IMR-90 (cell line): Measurements from ENCODE around the gene PPM1L. TPM values are rescaled to one million over a fixed set of nuclear protein-coding genes. Genes with fewer than 3 reads are reported as not detected.

ENCODE experiments used
- ATAC-seq: fragments of 200-7000 bp; cut with Tn5 transposase; 2 replicates; pipeline ENCODE4 v1.9.1; 2020; ENCODE audit warnings: low read depth, mild to moderate bottlenecking, moderate library complexity
- BruUV-seq: library from RNA; stranded (reverse); fragments of 400-500 nt; replicated peaks from 2 replicates; lab custom pipeline; 2021; lab: Mats Ljungman, UMichigan
- CTCF ChIA-PET: fragments of 300-600 bp; formaldehyde crosslinking; extraction: SDS; loops from one replicate; lab custom pipeline; 2021; ENCODE audit warnings: antibody characterized with exemption; lab: Yijun Ruan, JAX
- POLR2A ChIA-PET: fragments of 300-600 bp; sonication (Branson Sonifier 250); formaldehyde crosslinking; loops from one replicate; lab custom pipeline; 2022; ENCODE audit warnings: antibody characterized with exemption; ENCODE audit not compliant: unreplicated experiment; lab: Charles Lee
- DNase-seq: peaks from one replicate; pipeline ENCODE4 v3.0.0; 2013
- H2AFZ ChIP-seq: replicated peaks from 2 replicates; pipeline ENCODE3; 2013; ENCODE audit warnings: low read length, mild to moderate bottlenecking; ENCODE audit not compliant: poor library complexity
- H2AK5ac ChIP-seq: 2 replicates; pipeline ENCODE4 v1.6.1; 2013; ENCODE audit warnings: low read depth, low read length, inconsistent platforms
- H2AK9ac ChIP-seq: replicated peaks from 2 replicates; pipeline ENCODE3; 2013; ENCODE audit warnings: mild to moderate bottlenecking, low read depth, low read length, moderate library complexity; ENCODE audit not compliant: poor library complexity
- H2BK120ac ChIP-seq: 2 replicates; pipeline ENCODE4 v1.6.1; 2013; ENCODE audit warnings: low read depth, low read length, inconsistent platforms
- H2BK15ac ChIP-seq: 3 replicates; pipeline ENCODE4 v1.6.1; 2013; ENCODE audit warnings: low read depth, low read length, inconsistent platforms
- H2BK20ac ChIP-seq: 2 replicates; pipeline ENCODE4 v1.6.1; 2013; ENCODE audit warnings: low read depth, mild to moderate bottlenecking, inconsistent platforms, low read length, moderate library complexity
- H2BK5ac ChIP-seq: 2 replicates; pipeline ENCODE4 v1.6.1; 2013; ENCODE audit warnings: mild to moderate bottlenecking, low read depth, low read length, inconsistent platforms; ENCODE audit not compliant: poor library complexity, severe bottlenecking
- H3K14ac ChIP-seq: replicated peaks from 2 replicates; pipeline ENCODE4 v1.6.1; 2013; ENCODE audit warnings: low read depth, low read length, inconsistent platforms
- H3K18ac ChIP-seq: 2 replicates; pipeline ENCODE4 v1.6.1; 2013; ENCODE audit warnings: low read depth, low read length, control low read depth
- H3K23ac ChIP-seq: 2 replicates; pipeline ENCODE4 v1.6.1; 2013; ENCODE audit warnings: low read depth, low read length, inconsistent platforms
- H3K27ac ChIP-seq: 2 replicates; pipeline ENCODE4 v1.5.1; 2013; ENCODE audit warnings: mild to moderate bottlenecking, control low read depth, low read length; ENCODE audit not compliant: insufficient read depth
- H3K27me3 ChIP-seq: 2 replicates; pipeline ENCODE4 v1.6.1; 2013; ENCODE audit warnings: low read length; ENCODE audit not compliant: control insufficient read depth, insufficient read depth
- H3K36me3 ChIP-seq: 2 replicates; pipeline ENCODE4 v1.6.1; 2013; ENCODE audit warnings: low read length, mixed read lengths; ENCODE audit not compliant: control insufficient read depth, insufficient read depth
- H3K4ac ChIP-seq: 2 replicates; pipeline ENCODE4 v1.6.1; 2013; ENCODE audit warnings: low read depth, low read length, inconsistent platforms
- H3K4me1 ChIP-seq: 2 replicates; pipeline ENCODE4 v1.6.1; 2013; ENCODE audit warnings: low read length, mixed read lengths; ENCODE audit not compliant: control insufficient read depth, insufficient read depth
- H3K4me2 ChIP-seq: 2 replicates; pipeline ENCODE4 v1.6.1; 2013; ENCODE audit warnings: low read depth, mild to moderate bottlenecking, control low read depth, low read length, moderate library complexity
- H3K4me3 ChIP-seq: 2 replicates; pipeline ENCODE4 v1.5.1; 2013; ENCODE audit warnings: low read depth, mild to moderate bottlenecking, control low read depth, low read length, moderate library complexity; ENCODE audit not compliant: insufficient read depth
- H3K56ac ChIP-seq: 2 replicates; pipeline ENCODE4 v1.6.1; 2013; ENCODE audit warnings: low read length, inconsistent platforms; ENCODE audit not compliant: insufficient read depth; ENCODE audit errors: extremely low read depth
- H3K79me1 ChIP-seq, 2 experiments: 2 replicates each; pipeline ENCODE4 v1.6.1; 2013; ENCODE audit warnings: low read length in 2 of 2, inconsistent platforms in 1 of 2, low read depth in 1 of 2
- H3K9ac ChIP-seq: 2 replicates; pipeline ENCODE4 v1.6.1; 2013; ENCODE audit warnings: low read depth, low read length, control low read depth
- H3K9me1 ChIP-seq: 2 replicates; pipeline ENCODE4 v1.6.1; 2013; ENCODE audit warnings: low read length, inconsistent platforms; ENCODE audit not compliant: insufficient read depth
- H3K9me3 ChIP-seq: 2 replicates; pipeline ENCODE4 v1.6.1; 2013; ENCODE audit warnings: low read length; ENCODE audit not compliant: control insufficient read depth, insufficient read depth
- H4K20me1 ChIP-seq: 2 replicates; pipeline ENCODE4 v1.6.1; 2013; ENCODE audit warnings: low read length, inconsistent platforms; ENCODE audit not compliant: insufficient read depth
- H4K5ac ChIP-seq: 2 replicates; pipeline ENCODE4 v1.6.1; 2013; ENCODE audit warnings: mild to moderate bottlenecking, low read depth, low read length, control low read depth
- H4K8ac ChIP-seq, 2 experiments: 2 replicates each; pipeline ENCODE4 v1.6.1; 2013; ENCODE audit warnings: low read depth in 2 of 2, low read length in 2 of 2, control low read depth in 1 of 2, inconsistent platforms in 1 of 2
- H4K91ac ChIP-seq: 2 replicates; pipeline ENCODE4 v1.6.1; 2013; ENCODE audit warnings: low read depth, low read length, inconsistent platforms; ENCODE audit not compliant: insufficient read depth
- BHLHE40 ChIP-seq: fragments of 150-350 bp; IDR thresholded peaks from 2 replicates; pipeline ENCODE4 v1.6.1; 2016; ENCODE audit warnings: mild to moderate bottlenecking, low read depth, low read length
- CEBPB ChIP-seq: IDR thresholded peaks from 2 replicates; pipeline ENCODE4 v1.6.1; 2012; ENCODE audit warnings: low read depth, low read length, improper control_type of control experiment
- CHD1 ChIP-seq: IDR thresholded peaks from 2 replicates; pipeline ENCODE4 v1.6.1; 2012; ENCODE audit warnings: low read depth, low read length, improper control_type of control experiment
- CTCF ChIP-seq: conservative IDR thresholded peaks from 2 replicates; pipeline ENCODE4 v1.5.1; 2012; ENCODE audit warnings: mild to moderate bottlenecking, low read depth, low read length, improper control_type of control experiment
- ELK1 ChIP-seq: fragments of 150-350 bp; IDR thresholded peaks from 2 replicates; pipeline ENCODE4 v1.6.1; 2016; ENCODE audit warnings: low read depth, mild to moderate bottlenecking, low read length, moderate library complexity, borderline replicate concordance
- FOS ChIP-seq: fragments of 150-350 bp; IDR thresholded peaks from 2 replicates; pipeline ENCODE4 v1.6.1; 2016; ENCODE audit warnings: low read depth, low read length
- MAFK ChIP-seq: IDR thresholded peaks from 2 replicates; pipeline ENCODE4 v1.6.1; 2012; ENCODE audit warnings: low read depth, low read length, improper control_type of control experiment
- MAZ ChIP-seq: IDR thresholded peaks from 2 replicates; pipeline ENCODE4 v1.6.1; 2012; ENCODE audit warnings: low read depth, mild to moderate bottlenecking, low read length, improper control_type of control experiment, moderate library complexity, borderline replicate concordance
- MXI1 ChIP-seq: IDR thresholded peaks from 2 replicates; pipeline ENCODE4 v1.6.1; 2012; ENCODE audit warnings: low read depth, mild to moderate bottlenecking, low read length, moderate library complexity, borderline replicate concordance
- NFE2L2 ChIP-seq: fragments of 150-350 bp; IDR thresholded peaks from 2 replicates; pipeline ENCODE4 v1.6.1; 2016; ENCODE audit warnings: low read depth, mild to moderate bottlenecking, low read length
- POLR2A ChIP-seq: IDR thresholded peaks from 2 replicates; pipeline ENCODE4 v1.6.1; 2012; ENCODE audit warnings: mild to moderate bottlenecking, low read depth, low read length
- RAD21 ChIP-seq: IDR thresholded peaks from 2 replicates; pipeline ENCODE4 v1.6.1; 2012; ENCODE audit warnings: low read length, improper control_type of control experiment
- RCOR1 ChIP-seq: IDR thresholded peaks from 2 replicates; pipeline ENCODE4 v1.6.1; 2012; ENCODE audit warnings: mild to moderate bottlenecking, low read length, improper control_type of control experiment; ENCODE audit not compliant: insufficient replicate concordance
- RFX5 ChIP-seq: IDR thresholded peaks from 2 replicates; pipeline ENCODE4 v1.8.0; 2012; ENCODE audit warnings: low read depth, mild to moderate bottlenecking, low read length, moderate library complexity
- USF2 ChIP-seq: fragments of 150-350 bp; IDR thresholded peaks from 2 replicates; pipeline ENCODE4 v1.6.1; 2017; ENCODE audit warnings: mild to moderate bottlenecking, antibody characterized with exemption, low read length, low read depth
- WGBS, 2 experiments: methylation state at CpG; one replicate each; pipeline versions ENCODE4 v1.1.5 to v1.1.7; 2013; ENCODE audit warnings: missing lambda C conversion rate in 2 of 2; ENCODE audit not compliant: insufficient read length in 1 of 2; ENCODE audit errors: extremely low coverage in 2 of 2; 5-methylcytosine and 5-hydroxymethylcytosine counted together
- dilution Hi-C: fragments of 300-500 bp; cut with HindIII; formaldehyde crosslinking; loops from one replicate; pipeline ENCODE4 v1.14.3; 2018; ENCODE audit warnings: low sequenced_read_pairs; ENCODE audit not compliant: unreplicated experiment
- in situ Hi-C: fragments of 300-500 bp; cut with MboI; formaldehyde crosslinking; loops from 3 replicates; pipeline ENCODE4 v1.14.3; 2019; ENCODE audit warnings: low sequenced_read_pairs, inconsistent platforms, mixed read lengths
- intact Hi-C: fragments of 100-400 bp; cut with micrococcal nuclease; formaldehyde crosslinking; loops from 2 replicates; pipeline ENCODE4 v1.10.0; 2022
- polyA plus RNA-seq, 3 experiments: library from polyadenylated mRNA; depleted of rRNA; stranded (reverse); fragments of >200 nt; gene quantifications; 2 replicates each; pipeline ENCODE4 v1.2.3, GENCODE V29; 2012; ENCODE audit warnings: low replicate concordance in 1 of 3
- total RNA-seq: library from RNA; depleted of rRNA; stranded (reverse); fragments of >200 nt; gene quantifications from 2 replicates; pipeline ENCODE4 v1.2.3, GENCODE V29; 2012

PPM1L gene
- total and polyA plus RNA-seq, 2 of the 4 experiments (the other 2 are of a cell fraction) = 0.14 to 0.18 TPM

GRCh38 chr3:160951642-160952487 is 195.8 kb downstream of the PPM1L start:
- Histone ChIP-seq H3K79me1 (no peaks in the 10 kb centered on the region), H4K8ac (no peak overlapping the region), H4K20me1 (no peaks in the 10 kb centered on the region), H4K91ac (no peak overlapping the region), H2AFZ (no peak overlapping the region), H2AK5ac (no peak overlapping the region), H2BK120ac (no peak overlapping the region), H3K4ac (no peak overlapping the region), H2BK15ac (no peak overlapping the region), H3K9ac (no peak overlapping the region), H2BK20ac (no peak overlapping the region), H3K14ac (no peak overlapping the region), H2BK5ac (no peak overlapping the region), H4K5ac (no peak overlapping the region), H3K18ac (no peak overlapping the region), H3K27me3 (peaks cover 4% of the 10 kb centered on the region; the same call in 1 of the 2 replicates), H3K56ac (no peak overlapping the region), H3K9me1 (no peaks in the 10 kb centered on the region), H3K36me3 (no peaks in the 10 kb centered on the region), H2AK9ac (no peak overlapping the region), H3K27ac (no peak overlapping the region), H3K23ac (no peak overlapping the region), H3K4me1 (no peaks in the 10 kb centered on the region), H3K9me3 (no peaks in the 10 kb centered on the region), H3K4me3 (no peak overlapping the region), H3K4me2 (no peak overlapping the region)
- ChIA-PET CTCF (no interaction called here), POLR2A (no interaction called here)
- intact Hi-C loops = no loop called here
- WGBS, 2 experiments = 47% methylated on average over 2 of the region's 8 CpGs; no CpG with 5 or more reads in 1 of the 2 experiments
- DNase-seq = no peak
- no TSS peak for BruUV-seq
- ATAC-seq = no peak
- in situ Hi-C loops = no loop called here
- TF ChIP-seq MXI1 = no peak
- TF ChIP-seq MAFK = no peak
- no peak for TF ChIP-seq NFE2L2
- no peak for TF ChIP-seq MAZ
- no peak for TF ChIP-seq USF2
- no peak for TF ChIP-seq RCOR1
- TF ChIP-seq POLR2A = no peak
- no peak for TF ChIP-seq RAD21
- TF ChIP-seq CTCF = no peak
- TF ChIP-seq ELK1 = no peak
- no peak for TF ChIP-seq FOS
- TF ChIP-seq RFX5 = no peak
- TF ChIP-seq CEBPB = no peak
- no peak for TF ChIP-seq CHD1
- no peak for TF ChIP-seq BHLHE40
- dilution Hi-C loops = no loop called here
